Loucy (cell line): ENCODE data around the gene TNNC2.

Source experiments
- EZH2phosphoT487 ChIP-seq: fragments of 200-600 bp; IDR thresholded peaks from 2 replicates; pipeline ENCODE4 v1.6.1; 2018; ENCODE audit warnings: antibody characterized with exemption, mild to moderate bottlenecking, moderate library complexity, borderline replicate concordance
- TF ChIP-seq, protein P1 (sequence below): fragments of 200-600 bp; sonication (generic); conservative IDR thresholded peaks from 2 replicates; pipeline ENCODE4 v1.5.1; 2014; ENCODE audit warnings: mild to moderate bottlenecking, antibody characterized with exemption, low read length

DNA sequence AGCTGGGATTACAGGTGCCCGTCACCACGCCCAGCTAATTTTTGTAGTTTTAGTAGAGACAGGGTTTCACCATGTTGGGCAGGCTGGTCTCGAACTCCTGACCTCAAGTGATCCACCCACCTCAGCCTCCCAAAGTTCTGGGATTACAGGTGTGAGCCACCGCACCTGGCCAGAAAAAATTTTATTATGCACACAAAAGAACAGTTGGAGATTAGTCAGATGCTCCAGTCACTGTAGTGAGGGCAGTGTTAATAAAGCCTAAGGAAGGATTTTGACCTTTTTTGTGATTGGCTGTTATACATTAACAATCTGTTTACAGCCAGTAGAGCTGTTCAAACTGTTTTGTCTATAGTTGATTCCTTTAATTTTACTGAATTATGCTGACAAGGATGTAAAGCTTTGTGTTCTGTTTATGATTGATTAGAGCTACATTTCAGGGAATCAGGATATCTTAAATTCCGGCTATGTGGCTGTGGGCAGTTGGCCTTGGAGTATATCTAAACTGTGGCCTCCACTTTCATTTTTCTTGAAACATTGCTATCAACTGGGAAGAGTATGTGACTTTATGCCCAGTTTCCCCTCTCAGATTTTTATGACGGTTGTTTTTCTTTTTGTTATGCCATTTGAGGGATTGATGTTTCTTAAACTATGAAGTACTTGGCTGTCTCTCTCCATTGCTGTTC lies 40.2 kb upstream of the TNNC2 start:
- TF ChIP-seq, protein P1, sequence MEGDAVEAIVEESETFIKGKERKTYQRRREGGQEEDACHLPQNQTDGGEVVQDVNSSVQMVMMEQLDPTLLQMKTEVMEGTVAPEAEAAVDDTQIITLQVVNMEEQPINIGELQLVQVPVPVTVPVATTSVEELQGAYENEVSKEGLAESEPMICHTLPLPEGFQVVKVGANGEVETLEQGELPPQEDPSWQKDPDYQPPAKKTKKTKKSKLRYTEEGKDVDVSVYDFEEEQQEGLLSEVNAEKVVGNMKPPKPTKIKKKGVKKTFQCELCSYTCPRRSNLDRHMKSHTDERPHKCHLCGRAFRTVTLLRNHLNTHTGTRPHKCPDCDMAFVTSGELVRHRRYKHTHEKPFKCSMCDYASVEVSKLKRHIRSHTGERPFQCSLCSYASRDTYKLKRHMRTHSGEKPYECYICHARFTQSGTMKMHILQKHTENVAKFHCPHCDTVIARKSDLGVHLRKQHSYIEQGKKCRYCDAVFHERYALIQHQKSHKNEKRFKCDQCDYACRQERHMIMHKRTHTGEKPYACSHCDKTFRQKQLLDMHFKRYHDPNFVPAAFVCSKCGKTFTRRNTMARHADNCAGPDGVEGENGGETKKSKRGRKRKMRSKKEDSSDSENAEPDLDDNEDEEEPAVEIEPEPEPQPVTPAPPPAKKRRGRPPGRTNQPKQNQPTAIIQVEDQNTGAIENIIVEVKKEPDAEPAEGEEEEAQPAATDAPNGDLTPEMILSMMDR, result no peak
- TF ChIP-seq EZH2phosphoT487, result no peak
